Sigmoid colon (tissue), 7 donors: ENCODE results near the gene HLA-DMB. TPM values are rescaled to one million over a fixed set of nuclear protein-coding genes. Genes with fewer than 3 reads are reported as not detected.

Experiments used
- DNase-seq: peaks from one replicate; pipeline ENCODE4 v3.0.0-alpha.2; 2019
- H3K27ac ChIP-seq, 4 donors: fragments of 200-600 bp; sonication (generic); one replicate each; pipeline ENCODE4 v1.5.1; 2016 to 2019; ENCODE audit warnings: mild to moderate bottlenecking in 1 of 4
- H3K27me3 ChIP-seq, 3 donors: fragments of 200-600 bp; sonication (generic); one replicate each; pipeline ENCODE4 v1.5.1; 2019; ENCODE audit warnings: mild to moderate bottlenecking in 1 of 3
- H3K36me3 ChIP-seq, 4 donors: fragments of 200-600 bp; sonication (generic); one replicate each; pipeline ENCODE4 v1.5.1; 2016 to 2019
- H3K4me1 ChIP-seq, 4 donors: fragments of 200-600 bp; sonication (generic); one replicate each; pipeline ENCODE4 v1.5.1; 2017 to 2019
- H3K4me3 ChIP-seq, 4 donors: fragments of 200-600 bp; sonication (generic); one replicate each; pipeline ENCODE4 v1.5.1; 2017 to 2019; ENCODE audit warnings: mild to moderate bottlenecking in 2 of 4, moderate library complexity in 1 of 4
- H3K9me3 ChIP-seq, 4 donors: fragments of 200-600 bp in 3 of 4; sonication (generic) in 3 of 4; one replicate each; pipeline versions ENCODE4 v1.5.1 to v1.6.1; 2013 to 2019
- EP300 ChIP-seq, 4 donors: sonication (generic); formaldehyde crosslinking; IDR thresholded peaks; one replicate each; pipeline ENCODE4 v1.6.1; 2017; ENCODE audit warnings: antibody characterized with exemption in 4 of 4
- POLR2A ChIP-seq, 2 donors: fragments of 450-650 bp; IDR thresholded peaks; one replicate each; pipeline ENCODE4 v1.6.1; 2016; ENCODE audit warnings: antibody characterized with exemption in 2 of 2, mild to moderate bottlenecking in 2 of 2, moderate library complexity in 2 of 2
- POLR2AphosphoS5 ChIP-seq, 4 donors: sonication (generic); formaldehyde crosslinking; IDR thresholded peaks; one replicate each; pipeline ENCODE4 v1.6.1; 2017; ENCODE audit warnings: antibody characterized with exemption in 4 of 4
- WGBS, 2 donors: extraction: QIAGEN DNeasy Blood & Tissue Kit; methylation state at CpG; one replicate each; pipeline ENCODE4 v1.1.7; 2013; 5-methylcytosine and 5-hydroxymethylcytosine counted together
- intact Hi-C: fragments of 100-400 bp; cut with DNase I; formaldehyde crosslinking; loops from one replicate; pipeline ENCODE4 v1.15.1; 2023
- polyA plus RNA-seq, 3 donors: library from polyadenylated mRNA; stranded (reverse); fragments of 200-250 nt; gene quantifications; one replicate each; pipeline ENCODE4 v1.2.3, GENCODE V29; 2013
- total RNA-seq, 4 donors: library from RNA; depleted of rRNA; stranded (reverse); fragments of >200 nt; gene quantifications; one replicate each; pipeline ENCODE4 v1.1.0, GENCODE V29; 2016
- TF ChIP-seq, protein P1 (sequence below), 4 experiments: fragments of 450-650 bp in 3 of 4; fragments of 200-600 bp in 1 of 4; IDR thresholded peaks; one replicate each; pipeline ENCODE4 v1.5.1; 2016 to 2019; ENCODE audit warnings: antibody characterized with exemption in 4 of 4, mild to moderate bottlenecking in 3 of 4, moderate library complexity in 2 of 4
- donor health status: healthy with polysubstance abuse.
- donor health status: Bipolar disorder and iron deficiency.
- donor health status: healthy.

HLA-DMB gene
- total and polyA plus RNA-seq, 7 donors, result 10.2 to 108 (median 13.2) TPM

DNA sequence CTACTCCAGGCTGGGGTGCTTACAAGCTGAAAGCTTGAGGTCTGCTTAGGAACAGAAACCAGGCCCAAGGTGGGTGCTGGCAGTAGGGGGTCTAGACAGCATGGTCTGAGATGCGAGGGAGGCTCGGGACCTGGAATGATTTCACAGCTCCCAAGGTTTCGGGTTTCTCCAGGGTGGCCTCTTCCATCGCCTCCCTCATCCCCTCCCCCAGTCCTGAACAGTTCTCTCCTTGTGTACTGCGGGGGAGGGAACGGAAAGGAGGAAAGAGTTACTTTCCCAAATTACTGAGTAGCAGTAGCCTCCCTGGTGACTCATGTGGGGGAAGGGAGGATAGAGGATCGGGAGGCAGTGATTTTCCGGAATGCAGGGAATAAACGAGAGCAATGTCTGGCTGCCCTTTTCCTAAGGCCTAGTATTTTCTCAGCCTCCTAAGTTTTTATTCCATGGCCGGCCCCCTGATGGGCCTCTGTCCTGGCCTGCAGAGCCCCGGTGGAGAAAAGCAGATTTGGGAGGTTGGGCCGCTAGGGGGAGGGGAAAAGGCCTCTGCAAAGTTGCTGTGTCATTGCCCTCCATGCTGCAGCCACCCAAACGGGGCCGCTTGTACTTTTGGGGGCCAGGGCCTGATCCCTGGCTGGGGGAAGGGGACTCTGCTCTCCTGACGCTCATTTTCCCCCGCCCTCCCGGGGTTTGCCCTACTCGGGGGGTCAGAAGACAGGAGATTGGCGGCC is 29.0 kb upstream of the HLA-DMB start:
- DNase-seq, result peak; percentile 89
- H3K4me3 ChIP-seq, result peak overlapping the region; percentile 70 to 87 (median 78)
- peaks cover 0 to 35% (median 27%) of the 10 kb centered on the region in 4 donors for H3K4me1 ChIP-seq
- TF ChIP-seq POLR2AphosphoS5 (IDR thresholded peaks at IDR 0.05) (peak; percentile 43 to 85 (median 68)), EP300 (IDR thresholded peaks at IDR 0.05) (peak in 2 of 4 donors; percentile 14 to 45), POLR2A (IDR thresholded peaks at IDR 0.05) (peak; percentile 28 to 41)
- TF ChIP-seq, protein P1, sequence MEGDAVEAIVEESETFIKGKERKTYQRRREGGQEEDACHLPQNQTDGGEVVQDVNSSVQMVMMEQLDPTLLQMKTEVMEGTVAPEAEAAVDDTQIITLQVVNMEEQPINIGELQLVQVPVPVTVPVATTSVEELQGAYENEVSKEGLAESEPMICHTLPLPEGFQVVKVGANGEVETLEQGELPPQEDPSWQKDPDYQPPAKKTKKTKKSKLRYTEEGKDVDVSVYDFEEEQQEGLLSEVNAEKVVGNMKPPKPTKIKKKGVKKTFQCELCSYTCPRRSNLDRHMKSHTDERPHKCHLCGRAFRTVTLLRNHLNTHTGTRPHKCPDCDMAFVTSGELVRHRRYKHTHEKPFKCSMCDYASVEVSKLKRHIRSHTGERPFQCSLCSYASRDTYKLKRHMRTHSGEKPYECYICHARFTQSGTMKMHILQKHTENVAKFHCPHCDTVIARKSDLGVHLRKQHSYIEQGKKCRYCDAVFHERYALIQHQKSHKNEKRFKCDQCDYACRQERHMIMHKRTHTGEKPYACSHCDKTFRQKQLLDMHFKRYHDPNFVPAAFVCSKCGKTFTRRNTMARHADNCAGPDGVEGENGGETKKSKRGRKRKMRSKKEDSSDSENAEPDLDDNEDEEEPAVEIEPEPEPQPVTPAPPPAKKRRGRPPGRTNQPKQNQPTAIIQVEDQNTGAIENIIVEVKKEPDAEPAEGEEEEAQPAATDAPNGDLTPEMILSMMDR (IDR thresholded peaks at IDR 0.05), result peak in 3 of 4 experiments; percentile 24 to 79 (median 65)
- 0 to 1% methylated on average over 19 of the region's 19 CpGs for WGBS, 2 donors
- H3K27me3 ChIP-seq, result no peaks in the 10 kb centered on the region
- intact Hi-C loops, result loop anchor here (5.0 kb wide), 5 partner anchors 38 to 773 kb away; partner anchors contain the start of genes CUTA, HSD17B8, RXRB and SLC39A7
- peak overlapping the region; percentile 98 to 99 (median 98) for H3K27ac ChIP-seq
- no peaks in the 10 kb centered on the region for H3K9me3 ChIP-seq
- H3K36me3 ChIP-seq, result peaks cover 17 to 18% (median 18%) of the 10 kb centered on the region in 4 donors

DNA sequence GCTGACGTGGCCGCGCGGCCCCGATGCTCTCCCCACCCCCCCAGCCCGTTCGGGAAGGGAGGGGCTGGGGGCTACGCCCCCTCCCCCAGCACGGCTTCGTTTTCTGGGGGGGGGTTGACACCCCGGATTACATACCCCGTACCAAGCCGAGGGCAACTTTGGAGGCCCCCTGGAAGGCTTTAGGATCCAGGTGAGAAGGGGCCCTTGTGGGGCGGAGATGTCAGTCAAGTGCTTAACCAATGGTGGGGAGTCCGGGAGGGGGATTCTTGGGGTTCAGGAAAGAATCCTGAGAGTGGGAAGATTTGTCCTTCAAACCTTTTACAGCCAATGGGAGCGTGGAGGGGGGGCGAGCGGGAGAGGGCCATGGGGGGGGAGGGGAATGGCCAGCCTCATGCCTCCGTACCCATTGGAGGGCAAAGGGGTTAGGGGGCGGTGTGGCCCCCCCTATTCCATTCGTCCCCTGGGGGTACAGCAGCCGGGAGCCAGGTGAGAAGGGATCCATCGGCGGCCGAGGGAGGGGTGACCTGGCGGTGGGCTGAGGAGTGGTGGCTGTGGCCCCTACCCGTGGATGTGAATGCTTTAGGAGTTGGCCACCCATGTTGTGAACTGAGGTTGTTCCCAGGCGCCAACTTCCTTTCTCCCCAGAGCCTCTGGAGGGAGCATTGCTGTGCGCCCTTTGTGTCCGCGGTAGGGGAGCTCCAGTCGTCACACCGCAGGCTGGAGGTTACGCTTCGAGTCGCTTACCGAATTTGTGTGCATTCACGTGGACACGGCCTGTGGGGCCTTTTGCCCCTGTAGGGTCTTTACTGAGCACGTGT is 28.2 kb upstream of the HLA-DMB start:
- H3K4me1 ChIP-seq, result peaks cover 0 to 28% (median 19%) of the 10 kb centered on the region in 4 donors
- H3K27me3 ChIP-seq, result no peaks in the 10 kb centered on the region
- DNase-seq, result peak; percentile 92
- H3K36me3 ChIP-seq, result peaks cover 9 to 13% (median 11%) of the 10 kb centered on the region in 4 donors
- 0 to 1% methylated on average over 40 of the region's 40 CpGs for WGBS, 2 donors
- H3K9me3 ChIP-seq, result no peaks in the 10 kb centered on the region
- H3K4me3 ChIP-seq, result peak overlapping the region; percentile 70 to 87 (median 78)
- intact Hi-C loops, result loop anchor here (5.0 kb wide), 4 partner anchors 37 to 772 kb away; partner anchors contain the start of genes HSD17B8, RXRB and SLC39A7
- TF ChIP-seq EP300 (IDR thresholded peaks at IDR 0.05) (peak in 1 of 4 donors; percentile 35), POLR2AphosphoS5 (IDR thresholded peaks at IDR 0.05) (peak; percentile 35 to 79 (median 70)), POLR2A (IDR thresholded peaks at IDR 0.05) (peak; percentile 14 to 32)
- TF ChIP-seq, protein P1 (IDR thresholded peaks at IDR 0.05), result no peak
- peak overlapping the region; percentile 98 to 99 (median 98) for H3K27ac ChIP-seq

DNA sequence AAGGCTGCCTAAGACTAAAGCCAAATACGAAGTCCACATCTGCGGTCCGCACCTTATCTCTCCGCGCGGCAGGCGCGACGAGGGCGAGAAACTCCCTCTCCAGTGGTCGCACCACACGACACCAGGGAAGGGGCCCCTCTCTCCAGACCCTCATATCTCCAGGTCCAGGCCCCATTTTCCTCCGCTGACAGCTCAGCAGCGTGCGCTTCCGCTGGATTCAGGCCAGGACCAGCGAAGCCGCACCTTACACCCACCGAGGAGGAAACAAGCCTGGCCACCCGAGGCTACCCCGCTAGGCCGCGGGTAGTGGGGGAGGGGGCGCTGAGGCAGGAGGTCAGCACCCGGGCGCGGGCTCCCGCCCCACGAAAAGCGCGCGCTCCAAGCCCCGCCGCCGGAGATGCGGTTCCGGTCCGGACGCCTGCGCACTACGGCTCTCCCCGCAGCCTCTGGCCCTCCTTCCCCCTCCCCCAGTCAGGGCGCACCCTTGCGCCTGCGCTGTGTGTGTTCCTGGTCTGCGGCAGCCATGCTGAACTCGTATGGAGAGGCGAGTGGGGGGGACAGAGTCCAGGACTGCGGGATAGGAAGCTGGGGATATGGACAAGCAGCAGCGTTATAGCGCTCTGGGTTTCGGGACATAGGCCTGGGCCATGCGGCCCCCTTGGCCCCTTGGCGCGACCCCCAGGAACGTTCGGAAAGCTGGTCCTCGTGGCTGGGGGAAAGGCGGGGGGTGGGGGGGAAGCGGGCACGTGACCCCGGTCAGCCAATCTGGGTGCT is 27.5 kb upstream of the HLA-DMB start, which contains the start of gene BRD2:
Gene BRD2, plus strand, starts transcription at position 502 of the 774 bp plus-strand sequence. CDS start 4,305 bp downstream, outside the sequence.
- Histone ChIP-seq H3K4me3 (peak within 1 kb of the TSS; percentile 70 to 87 (median 78)), H3K27me3 (no peaks in the 10 kb centered on the region), H3K4me1 (peaks cover 0 to 28% (median 18%) of the 10 kb centered on the region in 4 donors), H3K27ac (peak within 1 kb of the TSS; percentile 98 to 99 (median 98)), H3K9me3 (no peaks in the 10 kb centered on the region), H3K36me3 (peaks cover 8 to 11% (median 11%) of the 10 kb centered on the region in 4 donors)
- intact Hi-C loops, result loop anchor here (5.0 kb wide), 4 partner anchors 36 to 771 kb away; partner anchors contain the start of genes HSD17B8, RXRB and SLC39A7
- DNase-seq, result peak; percentile 99
- peak in 1 of 4 donors; percentile 11 for TF ChIP-seq EP300 (IDR thresholded peaks at IDR 0.05)
- TF ChIP-seq, protein P1 (IDR thresholded peaks at IDR 0.05), result no peak
- TF ChIP-seq POLR2A (IDR thresholded peaks at IDR 0.05), result peak; percentile 94 to 96
- peak; percentile 95 to 99 (median 96) for TF ChIP-seq POLR2AphosphoS5 (IDR thresholded peaks at IDR 0.05)
- 0 to 1% methylated on average over 62 of the region's 62 CpGs for WGBS, 2 donors
